WTC11 (cell line): Measurements from ENCODE around the gene CHST6. TPM values are rescaled to one million over a fixed set of nuclear protein-coding genes. Genes with fewer than 3 reads are reported as not detected.
A peak's percentile ranks its signal among the peaks of the same experiment; 100 is the strongest.

ENCODE experiments used
- CBFB ChIP-seq: sonication (generic); formaldehyde crosslinking; IDR thresholded peaks from 2 replicates; pipeline ENCODE4 v1.8.1; 2022; ENCODE audit warnings: mild to moderate bottlenecking, low read depth, missing genetic modification reagents
- CREB1 ChIP-seq: sonication (generic); formaldehyde crosslinking; IDR thresholded peaks from 2 replicates; pipeline ENCODE4 v1.8.0; 2023; ENCODE audit warnings: mild to moderate bottlenecking, missing genetic modification reagents
- ELF4 ChIP-seq: sonication (generic); formaldehyde crosslinking; IDR thresholded peaks from 2 replicates; pipeline ENCODE4 v1.8.1; 2022; ENCODE audit warnings: low read depth, mild to moderate bottlenecking, moderate library complexity, missing genetic modification reagents
- ESRRA ChIP-seq: sonication (generic); formaldehyde crosslinking; IDR thresholded peaks from 2 replicates; pipeline ENCODE4 v1.8.1; 2022; ENCODE audit warnings: mild to moderate bottlenecking, missing genetic modification reagents, borderline replicate concordance
- ETV6 ChIP-seq: sonication (generic); formaldehyde crosslinking; IDR thresholded peaks from 2 replicates; pipeline ENCODE4 v1.8.1; 2022; ENCODE audit warnings: mild to moderate bottlenecking, missing genetic modification reagents
- FOXK1 ChIP-seq: sonication (generic); formaldehyde crosslinking; IDR thresholded peaks from 2 replicates; pipeline ENCODE4 v1.8.0; 2022; ENCODE audit warnings: mild to moderate bottlenecking, moderate library complexity, missing genetic modification reagents
- FOXP1 ChIP-seq: sonication (generic); formaldehyde crosslinking; IDR thresholded peaks from 2 replicates; pipeline ENCODE4 v1.8.0; 2022; ENCODE audit warnings: missing genetic modification reagents, mild to moderate bottlenecking, moderate library complexity, borderline replicate concordance
- GRHL2 ChIP-seq: fragments of 250-450 bp; sonication (Bioruptor Pico); IDR thresholded peaks from 2 replicates; pipeline ENCODE4 v1.8.0; 2022; ENCODE audit warnings: mild to moderate bottlenecking, moderate library complexity; ENCODE audit not compliant: insufficient replicate concordance, severe bottlenecking
- GTF2I ChIP-seq: fragments of 250-450 bp; sonication (Bioruptor Pico); conservative IDR thresholded peaks from 2 replicates; pipeline ENCODE4 v1.4.0; 2021; ENCODE audit warnings: mild to moderate bottlenecking
- IRF2 ChIP-seq: sonication (generic); formaldehyde crosslinking; IDR thresholded peaks from 2 replicates; pipeline ENCODE4 v1.8.0; 2022; ENCODE audit warnings: low read depth, missing genetic modification reagents, borderline replicate concordance
- MYBL2 ChIP-seq: sonication (generic); formaldehyde crosslinking; IDR thresholded peaks from 2 replicates; pipeline ENCODE4 v1.8.1; 2023; ENCODE audit warnings: mild to moderate bottlenecking, moderate library complexity, missing genetic modification reagents
- RELA ChIP-seq: sonication (generic); formaldehyde crosslinking; IDR thresholded peaks from 2 replicates; pipeline ENCODE4 v1.8.1; 2022; ENCODE audit warnings: missing genetic modification reagents, mild to moderate bottlenecking, borderline replicate concordance
- RORB ChIP-seq: fragments of 250-450 bp; sonication (Bioruptor Pico); IDR thresholded peaks from 2 replicates; pipeline ENCODE4 v1.9.0; 2021; ENCODE audit warnings: mild to moderate bottlenecking
- SMAD3 ChIP-seq: sonication (generic); formaldehyde crosslinking; IDR thresholded peaks from 2 replicates; pipeline ENCODE4 v1.8.0; 2022; ENCODE audit warnings: missing genetic modification reagents, mild to moderate bottlenecking, borderline replicate concordance
- SP1 ChIP-seq: sonication (generic); formaldehyde crosslinking; conservative IDR thresholded peaks from 2 replicates; pipeline ENCODE4 v1.8.1; 2022; ENCODE audit warnings: missing genetic modification reagents
- TEAD4 ChIP-seq: sonication (generic); formaldehyde crosslinking; IDR thresholded peaks from 2 replicates; pipeline ENCODE4 v1.8.0; 2022; ENCODE audit warnings: mild to moderate bottlenecking, missing genetic modification reagents
- ZNF121 ChIP-seq: sonication (generic); formaldehyde crosslinking; IDR thresholded peaks from 2 replicates; pipeline ENCODE4 v1.8.0; 2023; ENCODE audit warnings: missing genetic modification reagents
- ZNF138 ChIP-seq: sonication (generic); formaldehyde crosslinking; conservative IDR thresholded peaks from 2 replicates; pipeline ENCODE4 v1.8.1; 2022; ENCODE audit warnings: mild to moderate bottlenecking, moderate library complexity, missing genetic modification reagents
- ZNF396 ChIP-seq: fragments of 250-450 bp; sonication (Bioruptor Pico); IDR thresholded peaks from 2 replicates; pipeline ENCODE4 v1.8.0; 2021; ENCODE audit warnings: mild to moderate bottlenecking, moderate library complexity, borderline replicate concordance
- total RNA-seq: library from RNA; stranded (reverse); gene quantifications from 3 replicates; pipeline ENCODE4 v1.2.3, GENCODE V29; 2021
- TF ChIP-seq, protein P1 (sequence below): sonication (generic); formaldehyde crosslinking; IDR thresholded peaks from 2 replicates; pipeline ENCODE4 v1.8.0; 2022; ENCODE audit warnings: mild to moderate bottlenecking, missing genetic modification reagents
- TF ChIP-seq, protein P2 (sequence below): sonication (generic); formaldehyde crosslinking; IDR thresholded peaks from 2 replicates; pipeline ENCODE4 v1.8.1; 2023; ENCODE audit warnings: mild to moderate bottlenecking, missing genetic modification reagents
- TF ChIP-seq, protein P3 (sequence below): sonication (generic); formaldehyde crosslinking; IDR thresholded peaks from 2 replicates; pipeline ENCODE4 v1.8.1; 2022; ENCODE audit warnings: mild to moderate bottlenecking, missing genetic modification reagents, moderate library complexity, borderline replicate concordance
- TF ChIP-seq, protein P4 (sequence below): sonication (generic); formaldehyde crosslinking; conservative IDR thresholded peaks from 2 replicates; pipeline ENCODE4 v1.8.1; 2022; ENCODE audit warnings: mild to moderate bottlenecking, missing genetic modification reagents
- TF ChIP-seq, protein P5 (sequence below): fragments of 250-450 bp; sonication (Bioruptor Pico); IDR thresholded peaks from 2 replicates; pipeline ENCODE4 v2.1.2; 2022; ENCODE audit warnings: mild to moderate bottlenecking, moderate library complexity
- TF ChIP-seq, protein P6 (sequence below): sonication (generic); formaldehyde crosslinking; IDR thresholded peaks from 2 replicates; pipeline ENCODE4 v1.8.0; 2022; ENCODE audit warnings: mild to moderate bottlenecking, missing genetic modification reagents
- TF ChIP-seq, protein P7 (sequence below): fragments of 250-450 bp; sonication (Bioruptor Pico); conservative IDR thresholded peaks from 2 replicates; pipeline ENCODE4 v1.9.0; 2021; ENCODE audit warnings: mild to moderate bottlenecking

The CHST6 gene
- total RNA-seq, 1 experiment from 2014 or later = 20.2 TPM

DNA sequence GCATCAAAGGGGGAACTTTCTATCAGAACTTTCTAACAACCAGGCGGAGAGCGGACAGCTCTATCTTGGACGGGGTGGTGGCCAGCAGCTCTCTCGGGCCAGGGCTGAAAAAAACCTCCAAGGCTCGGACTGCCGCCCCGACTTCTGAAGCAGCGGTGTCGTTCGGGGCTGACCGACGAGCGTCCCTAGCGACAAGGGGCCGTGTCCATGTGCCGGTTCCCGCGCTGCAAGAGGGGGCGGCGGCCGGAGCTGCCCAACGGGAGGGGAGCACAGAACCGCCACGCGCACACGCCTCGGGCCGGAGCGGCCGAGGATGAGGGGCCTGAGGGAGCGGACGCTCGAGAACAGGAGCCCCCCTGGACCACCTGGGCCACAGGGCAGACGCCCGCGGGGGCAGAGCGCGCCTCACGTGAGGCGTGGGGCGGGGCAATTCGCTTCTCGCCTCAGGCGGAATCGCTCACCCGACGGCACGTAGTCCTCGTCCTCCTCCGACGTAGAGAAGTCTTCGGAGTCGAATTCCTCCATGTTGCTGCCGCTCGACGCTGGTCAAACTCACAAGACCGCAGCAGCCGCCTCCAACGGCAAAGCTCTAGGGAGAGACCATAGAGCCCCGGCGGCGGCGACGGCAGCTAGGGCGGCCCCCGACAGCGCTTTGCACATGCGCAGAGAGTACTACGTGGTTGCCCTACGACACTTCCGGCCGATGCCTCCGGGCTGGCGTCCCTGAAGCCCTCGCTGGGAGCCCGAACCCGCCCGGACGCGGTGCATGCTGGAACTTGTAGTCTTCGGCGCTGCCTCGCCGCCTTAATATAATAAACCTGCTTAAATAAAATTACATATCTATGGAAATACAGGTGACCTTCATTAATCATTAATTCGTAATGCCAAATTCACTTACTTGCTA lies 62.2 kb downstream of the CHST6 start, which contains the start of gene CFDP1 (continued):
- no peak for TF ChIP-seq ZNF396 (CRISPR knock-in tag)
- peak; percentile 90 for TF ChIP-seq ETV6 (CRISPR knock-in tag)
- peak; percentile 95 for TF ChIP-seq FOXP1 (CRISPR knock-in tag)
- TF ChIP-seq TEAD4 = peak; percentile 55; the same call in 1 of the 2 replicates
- 0 out of 2 replicates have a peak, but pooled peaks have one; percentile 17 for TF ChIP-seq ELF4 (CRISPR knock-in tag)
- TF ChIP-seq MYBL2 = peak; percentile 64; the same call in 1 of the 2 replicates
- TF ChIP-seq, protein P1, sequence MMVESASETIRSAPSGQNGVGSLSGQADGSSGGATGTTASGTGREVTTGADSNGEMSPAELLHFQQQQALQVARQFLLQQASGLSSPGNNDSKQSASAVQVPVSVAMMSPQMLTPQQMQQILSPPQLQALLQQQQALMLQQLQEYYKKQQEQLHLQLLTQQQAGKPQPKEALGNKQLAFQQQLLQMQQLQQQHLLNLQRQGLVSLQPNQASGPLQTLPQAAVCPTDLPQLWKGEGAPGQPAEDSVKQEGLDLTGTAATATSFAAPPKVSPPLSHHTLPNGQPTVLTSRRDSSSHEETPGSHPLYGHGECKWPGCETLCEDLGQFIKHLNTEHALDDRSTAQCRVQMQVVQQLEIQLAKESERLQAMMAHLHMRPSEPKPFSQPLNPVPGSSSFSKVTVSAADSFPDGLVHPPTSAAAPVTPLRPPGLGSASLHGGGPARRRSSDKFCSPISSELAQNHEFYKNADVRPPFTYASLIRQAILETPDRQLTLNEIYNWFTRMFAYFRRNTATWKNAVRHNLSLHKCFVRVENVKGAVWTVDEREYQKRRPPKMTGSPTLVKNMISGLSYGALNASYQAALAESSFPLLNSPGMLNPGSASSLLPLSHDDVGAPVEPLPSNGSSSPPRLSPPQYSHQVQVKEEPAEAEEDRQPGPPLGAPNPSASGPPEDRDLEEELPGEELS (CRISPR knock-in tag) = peak; percentile 84; the same call in 1 of the 2 replicates
- no peak for TF ChIP-seq GRHL2 (CRISPR knock-in tag)
- TF ChIP-seq SMAD3 (CRISPR knock-in tag) = no peak
- no peak for TF ChIP-seq GTF2I (CRISPR knock-in tag)
- no peak for TF ChIP-seq RORB (CRISPR knock-in tag)
- TF ChIP-seq, protein P2, sequence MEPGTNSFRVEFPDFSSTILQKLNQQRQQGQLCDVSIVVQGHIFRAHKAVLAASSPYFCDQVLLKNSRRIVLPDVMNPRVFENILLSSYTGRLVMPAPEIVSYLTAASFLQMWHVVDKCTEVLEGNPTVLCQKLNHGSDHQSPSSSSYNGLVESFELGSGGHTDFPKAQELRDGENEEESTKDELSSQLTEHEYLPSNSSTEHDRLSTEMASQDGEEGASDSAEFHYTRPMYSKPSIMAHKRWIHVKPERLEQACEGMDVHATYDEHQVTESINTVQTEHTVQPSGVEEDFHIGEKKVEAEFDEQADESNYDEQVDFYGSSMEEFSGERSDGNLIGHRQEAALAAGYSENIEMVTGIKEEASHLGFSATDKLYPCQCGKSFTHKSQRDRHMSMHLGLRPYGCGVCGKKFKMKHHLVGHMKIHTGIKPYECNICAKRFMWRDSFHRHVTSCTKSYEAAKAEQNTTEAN (CRISPR knock-in tag) = peak; percentile 79
- TF ChIP-seq IRF2 (CRISPR knock-in tag) = no peak
- TF ChIP-seq ZNF121 (CRISPR knock-in tag) = 0 out of 2 replicates have a peak, but pooled peaks have one; percentile 2
- 0 out of 2 replicates have a peak, but pooled peaks have one; percentile 56 for TF ChIP-seq ZNF138 (CRISPR knock-in tag)
- TF ChIP-seq SP1 (CRISPR knock-in tag) = peak; percentile 61
- TF ChIP-seq ESRRA (CRISPR knock-in tag) = peak; percentile 93
- TF ChIP-seq, protein P3, sequence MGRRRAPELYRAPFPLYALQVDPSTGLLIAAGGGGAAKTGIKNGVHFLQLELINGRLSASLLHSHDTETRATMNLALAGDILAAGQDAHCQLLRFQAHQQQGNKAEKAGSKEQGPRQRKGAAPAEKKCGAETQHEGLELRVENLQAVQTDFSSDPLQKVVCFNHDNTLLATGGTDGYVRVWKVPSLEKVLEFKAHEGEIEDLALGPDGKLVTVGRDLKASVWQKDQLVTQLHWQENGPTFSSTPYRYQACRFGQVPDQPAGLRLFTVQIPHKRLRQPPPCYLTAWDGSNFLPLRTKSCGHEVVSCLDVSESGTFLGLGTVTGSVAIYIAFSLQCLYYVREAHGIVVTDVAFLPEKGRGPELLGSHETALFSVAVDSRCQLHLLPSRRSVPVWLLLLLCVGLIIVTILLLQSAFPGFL = peak; percentile 90; the same call in 1 of the 2 replicates
- TF ChIP-seq, protein P4, sequence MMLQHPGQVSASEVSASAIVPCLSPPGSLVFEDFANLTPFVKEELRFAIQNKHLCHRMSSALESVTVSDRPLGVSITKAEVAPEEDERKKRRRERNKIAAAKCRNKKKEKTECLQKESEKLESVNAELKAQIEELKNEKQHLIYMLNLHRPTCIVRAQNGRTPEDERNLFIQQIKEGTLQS = no peak
- TF ChIP-seq, protein P5, sequence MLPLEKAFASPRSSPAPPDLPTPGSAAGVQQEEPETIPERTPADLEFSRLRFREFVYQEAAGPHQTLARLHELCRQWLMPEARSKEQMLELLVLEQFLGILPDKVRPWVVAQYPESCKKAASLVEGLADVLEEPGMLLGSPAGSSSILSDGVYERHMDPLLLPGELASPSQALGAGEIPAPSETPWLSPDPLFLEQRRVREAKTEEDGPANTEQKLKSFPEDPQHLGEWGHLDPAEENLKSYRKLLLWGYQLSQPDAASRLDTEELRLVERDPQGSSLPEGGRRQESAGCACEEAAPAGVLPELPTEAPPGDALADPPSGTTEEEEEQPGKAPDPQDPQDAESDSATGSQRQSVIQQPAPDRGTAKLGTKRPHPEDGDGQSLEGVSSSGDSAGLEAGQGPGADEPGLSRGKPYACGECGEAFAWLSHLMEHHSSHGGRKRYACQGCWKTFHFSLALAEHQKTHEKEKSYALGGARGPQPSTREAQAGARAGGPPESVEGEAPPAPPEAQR (CRISPR knock-in tag) = no peak
- peak; percentile 82; the same call in 1 of the 2 replicates for TF ChIP-seq CBFB
- peak; percentile 79 for TF ChIP-seq FOXK1
- peak; percentile 96 for TF ChIP-seq RELA (CRISPR knock-in tag)
- TF ChIP-seq, protein P6, sequence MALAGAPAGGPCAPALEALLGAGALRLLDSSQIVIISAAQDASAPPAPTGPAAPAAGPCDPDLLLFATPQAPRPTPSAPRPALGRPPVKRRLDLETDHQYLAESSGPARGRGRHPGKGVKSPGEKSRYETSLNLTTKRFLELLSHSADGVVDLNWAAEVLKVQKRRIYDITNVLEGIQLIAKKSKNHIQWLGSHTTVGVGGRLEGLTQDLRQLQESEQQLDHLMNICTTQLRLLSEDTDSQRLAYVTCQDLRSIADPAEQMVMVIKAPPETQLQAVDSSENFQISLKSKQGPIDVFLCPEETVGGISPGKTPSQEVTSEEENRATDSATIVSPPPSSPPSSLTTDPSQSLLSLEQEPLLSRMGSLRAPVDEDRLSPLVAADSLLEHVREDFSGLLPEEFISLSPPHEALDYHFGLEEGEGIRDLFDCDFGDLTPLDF = peak; percentile 93; the same call in 1 of the 2 replicates
- TF ChIP-seq, protein P7, sequence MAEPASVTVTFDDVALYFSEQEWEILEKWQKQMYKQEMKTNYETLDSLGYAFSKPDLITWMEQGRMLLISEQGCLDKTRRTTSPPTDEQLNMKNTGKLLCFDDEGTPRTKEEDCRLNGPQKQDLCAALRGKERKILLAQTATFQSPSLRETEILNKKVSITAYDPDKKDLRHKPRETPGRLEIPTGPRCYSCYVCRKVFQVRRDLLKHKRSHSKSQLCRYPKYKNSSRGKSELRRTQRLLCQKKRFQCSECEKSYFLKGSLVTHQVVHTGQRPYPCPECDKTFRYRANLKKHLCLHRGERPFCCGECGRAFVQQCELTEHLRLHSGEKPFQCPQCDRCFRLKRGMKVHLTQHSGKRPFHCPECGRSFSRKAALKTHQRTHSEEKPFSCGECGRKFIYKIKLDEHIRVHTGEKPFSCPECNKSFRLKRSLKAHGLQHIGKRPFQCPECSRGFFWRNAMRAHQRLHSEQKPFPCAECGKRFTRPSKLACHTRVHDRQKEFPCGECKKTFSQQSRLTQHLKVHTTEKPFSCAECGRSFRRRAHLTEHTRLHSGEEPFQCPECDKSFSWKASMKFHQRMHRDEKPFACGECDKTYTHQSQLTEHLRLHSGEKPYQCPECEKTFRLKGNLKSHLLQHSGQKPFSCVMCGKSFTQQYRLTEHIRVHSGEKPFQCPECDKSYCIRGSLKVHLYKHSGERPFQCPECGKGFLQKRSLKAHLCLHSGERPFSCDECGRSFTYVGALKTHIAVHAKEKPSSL (CRISPR knock-in tag) = no peak
- TF ChIP-seq CREB1 = 0 out of 2 replicates have a peak, but pooled peaks have one; percentile 39
